Type B pancreatic cell (in vitro differentiated cells): Measurements from ENCODE around the gene XPC. TPM values are rescaled to one million over a fixed set of nuclear protein-coding genes. Genes with fewer than 3 reads are reported as not detected.

Experiments used
- DNase-seq: peaks from one replicate; pipeline ENCODE4 v3.0.0; 2021; ENCODE audit warnings: mixed read lengths; ENCODE audit not compliant: unreplicated experiment; ENCODE audit errors: extremely low spot score
- H3K27ac Mint-ChIP-seq: 2 replicates; pipeline ENCODE4 v1.8.0; 2021; ENCODE audit warnings: mild to moderate bottlenecking, mixed read lengths
- H3K27me3 Mint-ChIP-seq: 2 replicates; pipeline ENCODE4 v1.8.0; 2021; ENCODE audit warnings: mixed read lengths
- H3K36me3 Mint-ChIP-seq: 2 replicates; pipeline ENCODE4 v1.8.0; 2021; ENCODE audit warnings: mixed read lengths
- H3K4me1 Mint-ChIP-seq: one replicate; pipeline ENCODE4 v1.8.0; 2021; ENCODE audit warnings: mixed read lengths; ENCODE audit not compliant: unreplicated experiment
- H3K4me3 Mint-ChIP-seq: 2 replicates; pipeline ENCODE4 v1.8.0; 2021; ENCODE audit warnings: mild to moderate bottlenecking, mixed read lengths
- H3K9me3 Mint-ChIP-seq: 2 replicates; pipeline ENCODE4 v1.8.0; 2021; ENCODE audit warnings: mixed read lengths
- total RNA-seq: library from RNA; stranded (reverse); gene quantifications from 2 replicates; pipeline ENCODE4 v1.2.1, GENCODE V29; 2021; ENCODE audit warnings: low replicate concordance
- TF ChIP-seq, protein P1 (sequence below): fragments of 200-600 bp; sonication (generic); conservative IDR thresholded peaks from 2 replicates; pipeline ENCODE4 v1.5.0; 2021; ENCODE audit warnings: antibody characterized with exemption, mild to moderate bottlenecking

The XPC gene
- total RNA-seq, 1 donor from 2014 or later, result 44.2 TPM

GRCh38 chr3:14146381-14147065 is 31.9 kb downstream of the XPC start:
- no peak overlapping the region for H3K4me3 Mint-ChIP-seq
- TF ChIP-seq, protein P1, sequence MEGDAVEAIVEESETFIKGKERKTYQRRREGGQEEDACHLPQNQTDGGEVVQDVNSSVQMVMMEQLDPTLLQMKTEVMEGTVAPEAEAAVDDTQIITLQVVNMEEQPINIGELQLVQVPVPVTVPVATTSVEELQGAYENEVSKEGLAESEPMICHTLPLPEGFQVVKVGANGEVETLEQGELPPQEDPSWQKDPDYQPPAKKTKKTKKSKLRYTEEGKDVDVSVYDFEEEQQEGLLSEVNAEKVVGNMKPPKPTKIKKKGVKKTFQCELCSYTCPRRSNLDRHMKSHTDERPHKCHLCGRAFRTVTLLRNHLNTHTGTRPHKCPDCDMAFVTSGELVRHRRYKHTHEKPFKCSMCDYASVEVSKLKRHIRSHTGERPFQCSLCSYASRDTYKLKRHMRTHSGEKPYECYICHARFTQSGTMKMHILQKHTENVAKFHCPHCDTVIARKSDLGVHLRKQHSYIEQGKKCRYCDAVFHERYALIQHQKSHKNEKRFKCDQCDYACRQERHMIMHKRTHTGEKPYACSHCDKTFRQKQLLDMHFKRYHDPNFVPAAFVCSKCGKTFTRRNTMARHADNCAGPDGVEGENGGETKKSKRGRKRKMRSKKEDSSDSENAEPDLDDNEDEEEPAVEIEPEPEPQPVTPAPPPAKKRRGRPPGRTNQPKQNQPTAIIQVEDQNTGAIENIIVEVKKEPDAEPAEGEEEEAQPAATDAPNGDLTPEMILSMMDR, result no peak
- peak overlapping the region; percentile 63 for H3K27ac Mint-ChIP-seq
- peaks cover 17% of the 10 kb centered on the region for H3K36me3 Mint-ChIP-seq
- no peaks in the 10 kb centered on the region for H3K27me3 Mint-ChIP-seq
- H3K4me1 Mint-ChIP-seq, result peaks cover 21% of the 10 kb centered on the region
- no peaks in the 10 kb centered on the region for H3K9me3 Mint-ChIP-seq
- peak; percentile 49 for DNase-seq

GRCh38 chr3:14145670-14146380 is 32.6 kb downstream of the XPC start:
- no peaks in the 10 kb centered on the region for H3K9me3 Mint-ChIP-seq
- TF ChIP-seq, protein P1, result no peak
- H3K4me1 Mint-ChIP-seq, result peaks cover 21% of the 10 kb centered on the region
- no peaks in the 10 kb centered on the region for H3K27me3 Mint-ChIP-seq
- H3K27ac Mint-ChIP-seq, result no peak overlapping the region
- no peak overlapping the region for H3K4me3 Mint-ChIP-seq
- H3K36me3 Mint-ChIP-seq, result peaks cover 15% of the 10 kb centered on the region
- no peak for DNase-seq

- H3K9me3 Mint-ChIP-seq, result no peaks in the 10 kb centered on the region
- H3K4me3 Mint-ChIP-seq, result no peak overlapping the region
- no peak for DNase-seq
- H3K27ac Mint-ChIP-seq, result peak overlapping the region; percentile 98
- TF ChIP-seq, protein P1, result no peak
- no peaks in the 10 kb centered on the region for H3K27me3 Mint-ChIP-seq
- peaks cover 21% of the 10 kb centered on the region for H3K4me1 Mint-ChIP-seq
- H3K36me3 Mint-ChIP-seq, result peaks cover 14% of the 10 kb centered on the region
These were observed 33.2 kb downstream of the XPC start for GRCh38 chr3:14145236-14145635.

- Mint-ChIP-seq H3K4me1 (peaks cover 21% of the 10 kb centered on the region), H3K4me3 (peak overlapping the region; percentile 16), H3K36me3 (peaks cover 14% of the 10 kb centered on the region), H3K9me3 (no peaks in the 10 kb centered on the region), H3K27ac (peak overlapping the region; percentile 98), H3K27me3 (no peaks in the 10 kb centered on the region)
- DNase-seq, result no peak
- TF ChIP-seq, protein P1, result no peak
These were observed 33.9 kb downstream of the XPC start for GRCh38 chr3:14144423-14145075.

DNA sequence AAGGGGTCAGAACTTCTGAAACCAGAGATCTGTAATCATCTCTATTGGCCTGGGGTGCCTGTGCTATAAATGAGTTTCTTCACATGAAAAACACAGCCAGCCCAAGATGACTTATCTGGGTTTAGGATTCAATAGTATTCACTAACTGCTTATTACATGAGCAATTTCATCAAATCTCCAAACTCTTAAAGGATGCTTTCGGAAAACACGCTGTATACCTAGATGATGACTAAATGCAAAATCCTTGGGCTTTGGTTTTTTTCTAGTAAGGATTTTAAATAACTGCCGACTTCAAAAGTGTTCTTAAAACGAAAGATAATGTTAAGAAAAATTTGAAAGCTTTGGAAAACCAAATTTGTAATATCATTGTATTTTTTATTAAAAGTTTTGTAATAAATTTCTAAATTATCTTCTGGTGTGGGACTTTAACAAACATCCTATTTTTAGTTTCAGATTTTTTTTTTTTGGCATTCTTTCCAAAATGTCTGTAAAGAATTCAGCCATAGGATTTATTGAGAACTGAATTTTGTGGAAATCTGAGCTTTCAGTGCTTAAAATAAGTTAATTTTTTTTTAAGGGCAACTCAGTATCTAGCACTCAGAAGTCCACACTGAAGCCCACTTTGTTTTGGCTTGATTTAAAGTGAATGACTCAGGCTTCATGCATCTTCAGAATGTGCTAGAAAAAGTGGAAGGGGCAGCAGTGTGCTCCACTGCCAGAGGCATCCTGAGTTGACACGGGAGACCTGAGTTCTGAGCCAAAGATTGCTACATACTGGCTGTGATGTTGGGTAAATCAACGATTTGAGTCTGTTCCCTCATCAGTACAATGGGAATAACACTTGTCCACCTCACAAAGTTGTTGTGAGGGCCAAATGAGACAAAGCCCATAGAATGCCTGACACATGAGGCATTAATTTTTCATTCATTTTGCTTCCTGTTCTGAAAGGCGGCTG is 34.9 kb downstream of the XPC start:
- Mint-ChIP-seq H3K27ac (peak overlapping the region; percentile 98), H3K36me3 (peaks cover 14% of the 10 kb centered on the region), H3K27me3 (no peaks in the 10 kb centered on the region), H3K4me1 (peaks cover 21% of the 10 kb centered on the region), H3K4me3 (no peak overlapping the region), H3K9me3 (no peaks in the 10 kb centered on the region)
- TF ChIP-seq, protein P1, result no peak
- DNase-seq, result no peak
